GM12891 (cell line): ENCODE measurements around the gene LSM7. TPM values are rescaled to one million over a fixed set of nuclear protein-coding genes. Genes with fewer than 3 reads are reported as not detected.

Source experiments
- DNase-seq: peaks from one replicate; pipeline ENCODE4 v3.0.0; 2011; ENCODE audit warnings: low spot score; ENCODE audit not compliant: insufficient read length
- FAIRE-seq: peaks from 2 replicates; lab custom pipeline; 2011; peaks lifted over from hg19 to GRCh38; lab: Jason Lieb, UNC
- PAX5 ChIP-seq: IDR thresholded peaks from 2 replicates; pipeline ENCODE4 v1.6.1; 2011; ENCODE audit warnings: low read length, moderate library complexity, mild to moderate bottlenecking; ENCODE audit not compliant: insufficient read depth, severe bottlenecking
- POLR2A ChIP-seq: IDR thresholded peaks from 2 replicates; pipeline ENCODE4 v1.6.1; 2011; ENCODE audit warnings: low read depth, low read length, control low read depth
- POLR2AphosphoS5 ChIP-seq: IDR thresholded peaks from 2 replicates; pipeline ENCODE4 v1.6.1; 2011; ENCODE audit warnings: low read depth, low read length, control low read depth
- POU2F2 ChIP-seq: IDR thresholded peaks from 2 replicates; pipeline ENCODE4 v1.6.1; 2011; ENCODE audit warnings: low read depth, mild to moderate bottlenecking, control low read depth, low read length, moderate library complexity
- SPI1 ChIP-seq: IDR thresholded peaks from 2 replicates; pipeline ENCODE4 v1.6.1; 2011; ENCODE audit warnings: low read depth, low read length, control low read depth
- TAF1 ChIP-seq: IDR thresholded peaks from 2 replicates; pipeline ENCODE4 v1.6.1; 2011; ENCODE audit warnings: low read depth, low read length, control low read depth
- polyA plus RNA-seq: library from polyadenylated mRNA; unstranded; fragments of >200 nt; gene quantifications from one replicate; pipeline ENCODE4 v1.2.1, GENCODE V29; 2012; ENCODE audit warnings: low read depth, missing spikeins, inconsistent platforms; ENCODE audit not compliant: missing spikeins

LSM7 gene
- polyA plus RNA-seq = 196 TPM

GRCh38 chr19:2328401-2329148, at the start of gene LSM7, which contains the start of gene SPPL2B:
Gene LSM7 (minus strand): TSS chr19:2328586. CDS start chr19:2328566, 20 bp downstream.
Gene SPPL2B (plus strand): TSS chr19:2328684. CDS start chr19:2328710, 26 bp downstream.
- TF ChIP-seq POLR2AphosphoS5 = peak; percentile 80
- no peak; the same call in none of the 2 replicates for TF ChIP-seq POU2F2
- TF ChIP-seq POLR2A = peak; percentile 79
- no peak for TF ChIP-seq SPI1
- TF ChIP-seq PAX5 = no peak
- peak; percentile 89 for TF ChIP-seq TAF1
- FAIRE-seq = peak; percentile 99
- peak; percentile 98 for DNase-seq

- no peak for TF ChIP-seq TAF1
- TF ChIP-seq POLR2A = no peak
- no peak for TF ChIP-seq POU2F2
- TF ChIP-seq SPI1 = no peak
- no peak for TF ChIP-seq POLR2AphosphoS5
- no peak for TF ChIP-seq PAX5
- FAIRE-seq = no peak
These were observed 48.6 kb upstream of the LSM7 start for GRCh38 chr19:2376784-2377519.

DNA sequence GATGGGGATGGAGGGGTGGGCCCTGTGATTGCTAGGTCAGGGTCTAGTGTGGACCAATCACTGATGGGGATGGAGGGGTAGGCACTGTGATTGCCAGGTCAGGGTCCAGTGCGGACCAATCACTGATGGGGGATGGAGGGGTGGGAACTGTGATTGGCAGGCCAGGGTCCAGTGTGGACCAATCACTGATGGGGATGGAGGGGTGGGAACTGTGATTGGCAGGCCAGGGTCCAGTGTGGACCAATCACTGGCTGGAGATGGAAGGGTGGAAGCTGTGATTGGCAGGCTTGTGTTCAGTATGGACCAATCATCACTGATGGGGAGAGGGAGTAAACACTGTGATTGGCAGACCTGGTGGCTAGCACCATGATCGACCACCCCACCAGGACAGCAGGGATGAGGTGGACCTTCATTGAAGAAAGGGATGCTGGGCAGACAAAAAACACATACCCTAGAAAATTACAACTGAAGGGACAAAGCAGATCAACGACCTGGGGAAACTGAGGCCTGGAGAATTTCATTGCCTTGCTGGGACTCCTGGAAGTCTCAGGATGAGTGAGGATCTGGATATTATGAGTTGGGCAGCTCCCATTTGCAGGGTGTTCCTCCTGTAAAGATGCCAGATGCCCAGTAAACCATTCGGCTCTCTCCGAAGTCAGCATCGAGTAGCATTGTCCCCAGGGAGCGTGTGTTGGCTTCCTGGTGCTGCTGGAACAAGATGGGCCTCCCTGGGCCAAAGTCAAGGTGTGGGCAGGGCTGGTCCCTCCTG, 47.2 kb upstream of the LSM7 start:
- peak; percentile 61 for FAIRE-seq

More at GRCh38 chr19:2376784-2377519, 48.6 kb upstream of the LSM7 start:
- no peak for DNase-seq

DNA sequence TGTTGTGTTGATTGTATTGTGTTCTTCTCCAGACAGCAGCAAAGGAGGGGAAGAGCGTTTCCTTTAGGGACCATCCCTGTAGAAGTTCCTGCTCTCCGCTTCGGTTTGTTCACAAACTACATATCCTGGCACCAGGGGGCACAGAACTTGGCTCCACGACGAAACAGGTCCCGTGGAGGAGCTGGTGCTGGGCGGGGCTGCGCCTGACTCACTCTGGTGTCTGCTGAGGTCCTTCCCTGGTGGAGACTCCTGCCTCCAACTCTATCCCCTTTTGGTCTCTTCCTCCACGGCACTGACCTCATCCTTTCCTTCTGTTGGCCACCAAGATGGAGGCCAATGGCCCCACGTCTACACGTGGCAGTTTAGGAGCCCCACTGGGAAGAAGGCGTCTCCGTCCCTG, 46.4 kb upstream of the LSM7 start:
- TF ChIP-seq POLR2AphosphoS5 = no peak
- FAIRE-seq (no peak), DNase-seq (no peak)

More for the DNA sequence above, 47.2 kb upstream of the LSM7 start:
- TF ChIP-seq TAF1 = no peak
- TF ChIP-seq SPI1 = no peak
- no peak for TF ChIP-seq PAX5
- TF ChIP-seq POLR2A = no peak
- no peak for TF ChIP-seq POU2F2
- TF ChIP-seq POLR2AphosphoS5 = no peak
- no peak for DNase-seq

GRCh38 chr19:2372076-2372612, 43.8 kb upstream of the LSM7 start:
- DNase-seq (no peak), FAIRE-seq (no peak)
- TF ChIP-seq TAF1 (no peak), PAX5 (no peak), POLR2AphosphoS5 (no peak), SPI1 (no peak), POLR2A (no peak), POU2F2 (no peak)

DNA sequence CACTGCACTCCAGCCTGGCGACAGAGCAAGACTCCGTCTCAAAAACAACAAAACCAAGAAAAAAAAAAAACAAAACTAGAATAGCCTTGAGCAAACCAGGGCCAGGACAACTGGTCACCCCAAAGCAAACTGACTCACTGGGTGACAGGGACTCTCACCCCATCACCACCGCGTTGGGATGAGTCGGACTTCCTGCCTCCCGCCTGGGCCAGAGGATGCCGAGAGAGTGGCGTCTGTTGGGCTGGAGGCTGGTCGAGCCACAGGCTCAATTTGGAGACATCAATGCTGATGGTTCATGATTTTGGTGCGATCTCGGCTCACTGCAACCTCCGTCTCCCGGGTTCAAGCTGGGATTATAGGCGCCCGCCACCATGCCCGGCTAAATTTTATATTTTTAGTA, 43.3 kb upstream of the LSM7 start:
- DNase-seq (no peak), FAIRE-seq (no peak)
- TF ChIP-seq PAX5 (no peak), TAF1 (no peak), POU2F2 (no peak), SPI1 (no peak), POLR2AphosphoS5 (no peak), POLR2A (no peak)

- no peak for TF ChIP-seq SPI1
- TF ChIP-seq POU2F2 = no peak
- no peak for TF ChIP-seq PAX5
- no peak for TF ChIP-seq TAF1
- TF ChIP-seq POLR2A = no peak
- FAIRE-seq (no peak), DNase-seq (no peak)
These were observed 37.0 kb upstream of the LSM7 start for GRCh38 chr19:2365201-2365970.

DNA sequence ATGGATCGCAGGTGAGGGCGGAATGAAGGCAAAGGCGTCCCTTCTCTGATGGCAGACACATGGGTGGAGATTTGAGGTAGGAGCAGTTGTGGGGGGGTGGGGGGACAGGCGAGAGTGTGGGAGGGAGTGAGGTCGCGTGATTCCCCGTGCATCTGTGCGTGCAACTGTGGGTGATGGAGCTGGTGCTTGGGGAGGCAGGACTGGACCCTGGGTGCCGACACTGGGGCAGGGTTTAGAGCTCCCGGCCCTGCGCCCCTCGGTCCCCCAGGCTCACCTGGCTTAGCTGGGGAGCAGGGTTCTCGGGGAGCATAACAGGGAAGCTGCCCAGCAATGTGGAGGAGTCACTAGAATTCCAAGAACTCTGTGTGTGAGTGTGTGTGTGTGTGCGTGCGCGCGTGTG, 35.0 kb upstream of the LSM7 start:
- FAIRE-seq = no peak
- TF ChIP-seq PAX5 (no peak), POU2F2 (no peak), SPI1 (no peak), POLR2A (no peak), TAF1 (no peak), POLR2AphosphoS5 (no peak)

GRCh38 chr19:2362970-2363300, 34.5 kb upstream of the LSM7 start:
- no peak for FAIRE-seq
- no peak for TF ChIP-seq TAF1
- no peak for TF ChIP-seq POLR2AphosphoS5
- no peak for TF ChIP-seq SPI1
- no peak for TF ChIP-seq PAX5
- no peak for TF ChIP-seq POU2F2
- TF ChIP-seq POLR2A = no peak

More for the DNA sequence above, 35.0 kb upstream of the LSM7 start:
- DNase-seq = no peak

More at GRCh38 chr19:2362970-2363300, 34.5 kb upstream of the LSM7 start:
- no peak for DNase-seq
